Measurements from ENCODE around the gene MDP1.

DNA sequence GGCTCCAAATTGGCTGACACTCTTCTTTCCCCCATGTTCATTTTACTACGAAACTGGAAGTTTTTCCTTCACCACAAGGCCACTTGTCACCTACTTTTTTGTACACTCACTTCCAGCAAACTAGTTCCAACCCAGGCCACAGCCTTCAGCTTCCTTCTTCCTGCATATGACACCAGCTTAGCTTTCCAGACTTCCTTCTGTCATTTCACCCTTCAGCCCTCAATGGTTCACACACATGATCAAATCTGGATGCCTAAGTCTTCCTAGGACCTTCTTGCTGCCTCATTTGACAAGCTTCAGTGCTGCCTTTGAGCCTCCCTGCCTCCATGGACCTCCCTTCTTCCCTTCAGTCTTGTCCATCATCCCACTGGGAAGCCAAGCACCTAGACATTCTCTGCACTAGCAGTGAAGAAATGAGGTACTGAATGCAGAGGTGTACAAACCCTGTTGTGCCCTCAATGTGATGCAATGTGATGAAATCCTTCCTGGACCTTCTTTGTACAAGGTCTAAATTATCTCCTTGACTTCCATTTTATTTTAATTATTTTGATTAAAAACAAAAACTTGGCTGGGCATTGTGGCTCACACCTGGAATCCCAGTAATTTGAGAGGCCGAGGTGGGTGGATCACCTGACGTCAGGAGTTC lies 48.3 kb downstream of the MDP1 start:
- TF ChIP-seq POLR2A (IDR thresholded peaks at IDR 0.05; ENCODE audit: low read length) (no peak), GATA1 (IDR thresholded peaks at IDR 0.05; ENCODE audit: low read depth, low read length) (no peak)

Measured in erythroblast (primary cell).